HCT116 (cell line): ENCODE measurements around the gene DOCK1. TPM values are rescaled to one million over a fixed set of nuclear protein-coding genes. Genes with fewer than 3 reads are reported as not detected.

ENCODE experiments used
- ATAC-seq: fragments of 200-7000 bp; cut with Tn5 transposase; 2 replicates; pipeline ENCODE4 v1.9.1; 2020; ENCODE audit warnings: mild to moderate bottlenecking, moderate library complexity
- BruUV-seq: library from RNA; stranded (reverse); fragments of 400-500 nt; replicated peaks from 2 replicates; lab custom pipeline; 2021; lab: Mats Ljungman, UMichigan
- CTCF ChIA-PET: fragments of 300-600 bp; sonication (Branson Sonifier 250); formaldehyde crosslinking; loops from one replicate; lab custom pipeline; 2021; ENCODE audit warnings: antibody characterized with exemption; lab: Charles Lee
- POLR2A ChIA-PET: fragments of 300-600, 350-600 bp; sonication (Branson Sonifier 250); formaldehyde crosslinking; loops from one replicate; lab custom pipeline; 2021; ENCODE audit warnings: antibody characterized with exemption; lab: Charles Lee
- RAD21 ChIA-PET, 2 experiments: fragments of 300-600 bp; sonication (Branson Sonifier 250); formaldehyde crosslinking; loops; one replicate each; lab custom pipeline; 2023; ENCODE audit warnings: low total read pairs in 2 of 2; ENCODE audit not compliant: uncharacterized antibody in 2 of 2, unreplicated experiment in 2 of 2, low non-redundant PET in 1 of 2; lab: Charles Lee
- DNase-seq: peaks from one replicate; pipeline ENCODE4 v3.0.0-alpha.2; 2010; ENCODE audit warnings: low read depth, low spot score
- H2AFZ ChIP-seq: fragments of 200-600 bp; shearing (Covaris generic), sonication (generic); 2 replicates; pipeline ENCODE4 v1.6.1; 2017; ENCODE audit warnings: low read depth, mixed run types, mixed read lengths, antibody characterized with exemption, low read length; ENCODE audit not compliant: poor library complexity, severe bottlenecking
- H3K27ac ChIP-seq: 2 replicates; pipeline ENCODE4 v1.5.1; 2012; ENCODE audit warnings: low read depth, low read length
- H3K27me3 ChIP-seq: fragments of 200-600 bp; sonication (generic); 2 replicates; pipeline ENCODE4 v1.6.1; 2016; ENCODE audit warnings: mixed run types, low read length, mixed read lengths; ENCODE audit not compliant: insufficient read depth
- H3K36me3 ChIP-seq, 2 experiments: fragments of 200-500 bp in 1 of 2; fragments of 200-600 bp in 1 of 2; sonication (Bioruptor generic) in 1 of 2; sonication (generic) in 1 of 2; 2 replicates each; pipeline versions ENCODE4 v1.5.1 to v1.6.1; 2014 to 2016; ENCODE audit warnings: low read length in 2 of 2, inconsistent platforms in 1 of 2, mixed read lengths in 1 of 2, mixed run types in 1 of 2; ENCODE audit not compliant: insufficient read depth in 2 of 2, control insufficient read depth in 1 of 2
- H3K4me1 ChIP-seq, 2 experiments: fragments of 200-600 bp in 1 of 2; sonication (generic) in 1 of 2; 2 replicates each; pipeline versions ENCODE4 v1.5.1 to v1.6.1; 2012 to 2017; ENCODE audit warnings: low read length in 2 of 2, inconsistent platforms in 1 of 2, mild to moderate bottlenecking in 1 of 2, mixed read lengths in 1 of 2, mixed run types in 1 of 2, moderate library complexity in 1 of 2; ENCODE audit not compliant: insufficient read depth in 2 of 2, control insufficient read depth in 1 of 2
- H3K4me2 ChIP-seq: fragments of 200-600 bp; sonication (generic); 2 replicates; pipeline ENCODE4 v1.6.1; 2017; ENCODE audit warnings: mixed run types, low read length, mixed read lengths
- H3K4me3 ChIP-seq, 2 experiments: fragments of 200-600 bp in 1 of 2; sonication (generic) in 1 of 2; replicated peaks in 1 of 2; 2 replicates each; pipeline ENCODE4 v1.5.1; 2011 to 2016; ENCODE audit warnings: low read length in 2 of 2, control low read depth in 1 of 2, low read depth in 1 of 2, mild to moderate bottlenecking in 1 of 2, mixed read lengths in 1 of 2, mixed run types in 1 of 2
- H3K79me2 ChIP-seq: fragments of 200-600 bp; sonication (generic); 2 replicates; pipeline ENCODE4 v1.6.1; 2017; ENCODE audit warnings: mild to moderate bottlenecking, mixed run types, low read length, moderate library complexity, mixed read lengths; ENCODE audit not compliant: insufficient read depth
- H3K9ac ChIP-seq: fragments of 200-600 bp; sonication (generic); 2 replicates; pipeline ENCODE4 v1.6.1; 2016; ENCODE audit warnings: low read length, mixed read lengths
- H3K9me2 ChIP-seq: fragments of 200-600 bp; sonication (generic), shearing (Covaris generic); 2 replicates; pipeline ENCODE4 v1.6.1; 2017; ENCODE audit warnings: mixed run types, mild to moderate bottlenecking, moderate library complexity; ENCODE audit not compliant: insufficient read depth
- H3K9me3 ChIP-seq, 2 experiments: fragments of 200-500 bp in 1 of 2; fragments of 200-600 bp in 1 of 2; sonication (Bioruptor generic) in 1 of 2; sonication (generic) in 1 of 2; 2 replicates each; pipeline ENCODE4 v1.6.1; 2014 to 2017; ENCODE audit warnings: low read length in 2 of 2, mixed read lengths in 2 of 2, inconsistent platforms in 1 of 2, low read depth in 1 of 2, mild to moderate bottlenecking in 1 of 2, mixed run types in 1 of 2, moderate library complexity in 1 of 2; ENCODE audit not compliant: control insufficient read depth in 1 of 2, insufficient read depth in 1 of 2
- H4K20me1 ChIP-seq: fragments of 200-600 bp; sonication (generic), shearing (Covaris generic); 2 replicates; pipeline ENCODE4 v1.6.1; 2017; ENCODE audit warnings: mixed run types, mild to moderate bottlenecking, moderate library complexity; ENCODE audit not compliant: insufficient read depth
- ATF3 ChIP-seq: IDR thresholded peaks from 2 replicates; pipeline ENCODE4 v1.6.1; 2012
- CBX3 ChIP-seq: IDR thresholded peaks from 2 replicates; pipeline ENCODE4 v1.6.1; 2012; ENCODE audit warnings: low read depth
- CEBPB ChIP-seq: IDR thresholded peaks from 2 replicates; pipeline ENCODE4 v1.6.1; 2012; ENCODE audit warnings: low read depth
- EGR1 ChIP-seq: IDR thresholded peaks from 2 replicates; pipeline ENCODE4 v1.6.1; 2012; ENCODE audit warnings: low read depth
- ELF1 ChIP-seq: IDR thresholded peaks from 2 replicates; pipeline ENCODE4 v1.6.1; 2012; ENCODE audit warnings: low read depth, borderline replicate concordance
- EZH2phosphoT487 ChIP-seq: fragments of 200-600 bp; IDR thresholded peaks from 2 replicates; pipeline ENCODE4 v1.6.1; 2018; ENCODE audit warnings: antibody characterized with exemption, borderline replicate concordance
- FOSL1 ChIP-seq: IDR thresholded peaks from 2 replicates; pipeline ENCODE4 v1.6.1; 2012; ENCODE audit warnings: low read depth
- JUND ChIP-seq: IDR thresholded peaks from 2 replicates; pipeline ENCODE4 v1.6.1; 2012
- POLR2A ChIP-seq: IDR thresholded peaks from 2 replicates; pipeline ENCODE4 v1.7.0; 2011; ENCODE audit warnings: borderline replicate concordance; ENCODE audit not compliant: insufficient read depth, insufficient read length; ENCODE audit errors: extremely low read depth
- POLR2AphosphoS5 ChIP-seq: IDR thresholded peaks from 2 replicates; pipeline ENCODE4 v1.6.1; 2011; ENCODE audit warnings: mild to moderate bottlenecking, low read depth, low read length, moderate library complexity
- SIN3A ChIP-seq: IDR thresholded peaks from 2 replicates; pipeline ENCODE4 v1.6.1; 2012; ENCODE audit warnings: low read depth
- SP1 ChIP-seq: IDR thresholded peaks from 2 replicates; pipeline ENCODE4 v1.6.1; 2012; ENCODE audit warnings: low read depth
- SRF ChIP-seq: IDR thresholded peaks from 2 replicates; pipeline ENCODE4 v1.6.1; 2012; ENCODE audit warnings: low read depth
- TCF7L2 ChIP-seq: IDR thresholded peaks from 2 replicates; pipeline ENCODE4 v1.7.0; 2011; ENCODE audit warnings: borderline replicate concordance, inconsistent platforms; ENCODE audit not compliant: insufficient read depth, insufficient read length; ENCODE audit errors: extremely low read depth
- YY1 ChIP-seq: IDR thresholded peaks from 2 replicates; pipeline ENCODE4 v1.6.1; 2011; ENCODE audit warnings: low read length, low read depth, moderate library complexity, mild to moderate bottlenecking; ENCODE audit not compliant: insufficient replicate concordance; ENCODE audit errors: extremely low read depth
- ZFX ChIP-seq: fragments of 450-650 bp; IDR thresholded peaks from 2 replicates; pipeline ENCODE4 v1.6.1; 2017
- ZNF274 ChIP-seq: fragments of 200-500 bp; sonication (Bioruptor generic); IDR thresholded peaks from 2 replicates; pipeline ENCODE4 v1.6.1; 2014; ENCODE audit warnings: mild to moderate bottlenecking, low read depth, low read length, inconsistent platforms
- intact Hi-C: fragments of 100-400 bp; cut with micrococcal nuclease; formaldehyde crosslinking; loops from 2 replicates; pipeline ENCODE4 v1.10.0; 2022
- total RNA-seq: library from RNA; stranded (reverse); gene quantifications from one replicate; pipeline ENCODE4 v1.2.1, GENCODE V29; 2021; ENCODE audit not compliant: unreplicated experiment
- TF ChIP-seq, protein P1 (sequence below): IDR thresholded peaks from 2 replicates; pipeline ENCODE4 v1.6.1; 2011; ENCODE audit warnings: mild to moderate bottlenecking, low read length, moderate library complexity; ENCODE audit not compliant: insufficient replicate concordance; ENCODE audit errors: extremely low read depth
- TF ChIP-seq, protein P2 (sequence below): IDR thresholded peaks from 2 replicates; pipeline ENCODE4 v1.6.1; 2012; ENCODE audit warnings: low read depth
- TF ChIP-seq, protein P3 (sequence below), 3 experiments: fragments of 200-600 bp in 1 of 3; sonication (generic) in 1 of 3; IDR thresholded peaks in 2 of 3; conservative IDR thresholded peaks in 1 of 3; 2 replicates each; pipeline ENCODE4 v1.5.1; 2012 to 2017; ENCODE audit warnings: low read depth in 2 of 3, low read length in 2 of 3, antibody characterized with exemption in 1 of 3, borderline replicate concordance in 1 of 3, control low read depth in 1 of 3, mild to moderate bottlenecking in 1 of 3, mixed read lengths in 1 of 3, mixed run types in 1 of 3, moderate library complexity in 1 of 3; ENCODE audit not compliant: insufficient read depth in 1 of 3

Gene DOCK1
- total RNA-seq, 1 experiment from 2014 or later: 46.5 TPM

- ChIA-PET CTCF (no interaction called here), RAD21 (no interaction called here), POLR2A (no interaction called here)
- Histone ChIP-seq H3K9me2 (no peaks in the 10 kb centered on the region), H4K20me1 (no peaks in the 10 kb centered on the region), H2AFZ (no peak overlapping the region), H3K4me3 (no peak overlapping the region), H3K36me3 (no peaks in the 10 kb centered on the region), H3K27ac (no peak overlapping the region), H3K27me3 (no peaks in the 10 kb centered on the region), H3K9ac (no peak overlapping the region), H3K4me2 (no peak overlapping the region), H3K79me2 (no peaks in the 10 kb centered on the region), H3K4me1 (no peaks in the 10 kb centered on the region), H3K9me3 (no peaks in the 10 kb centered on the region)
- ATAC-seq (no peak), DNase-seq (no peak)
- TF ChIP-seq TCF7L2: no peak
- TF ChIP-seq, protein P1, sequence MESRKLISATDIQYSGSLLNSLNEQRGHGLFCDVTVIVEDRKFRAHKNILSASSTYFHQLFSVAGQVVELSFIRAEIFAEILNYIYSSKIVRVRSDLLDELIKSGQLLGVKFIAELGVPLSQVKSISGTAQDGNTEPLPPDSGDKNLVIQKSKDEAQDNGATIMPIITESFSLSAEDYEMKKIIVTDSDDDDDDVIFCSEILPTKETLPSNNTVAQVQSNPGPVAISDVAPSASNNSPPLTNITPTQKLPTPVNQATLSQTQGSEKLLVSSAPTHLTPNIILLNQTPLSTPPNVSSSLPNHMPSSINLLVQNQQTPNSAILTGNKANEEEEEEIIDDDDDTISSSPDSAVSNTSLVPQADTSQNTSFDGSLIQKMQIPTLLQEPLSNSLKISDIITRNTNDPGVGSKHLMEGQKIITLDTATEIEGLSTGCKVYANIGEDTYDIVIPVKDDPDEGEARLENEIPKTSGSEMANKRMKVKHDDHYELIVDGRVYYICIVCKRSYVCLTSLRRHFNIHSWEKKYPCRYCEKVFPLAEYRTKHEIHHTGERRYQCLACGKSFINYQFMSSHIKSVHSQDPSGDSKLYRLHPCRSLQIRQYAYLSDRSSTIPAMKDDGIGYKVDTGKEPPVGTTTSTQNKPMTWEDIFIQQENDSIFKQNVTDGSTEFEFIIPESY: no peak
- no peak for TF ChIP-seq YY1
- no peak for TF ChIP-seq CBX3
- TF ChIP-seq, protein P2, sequence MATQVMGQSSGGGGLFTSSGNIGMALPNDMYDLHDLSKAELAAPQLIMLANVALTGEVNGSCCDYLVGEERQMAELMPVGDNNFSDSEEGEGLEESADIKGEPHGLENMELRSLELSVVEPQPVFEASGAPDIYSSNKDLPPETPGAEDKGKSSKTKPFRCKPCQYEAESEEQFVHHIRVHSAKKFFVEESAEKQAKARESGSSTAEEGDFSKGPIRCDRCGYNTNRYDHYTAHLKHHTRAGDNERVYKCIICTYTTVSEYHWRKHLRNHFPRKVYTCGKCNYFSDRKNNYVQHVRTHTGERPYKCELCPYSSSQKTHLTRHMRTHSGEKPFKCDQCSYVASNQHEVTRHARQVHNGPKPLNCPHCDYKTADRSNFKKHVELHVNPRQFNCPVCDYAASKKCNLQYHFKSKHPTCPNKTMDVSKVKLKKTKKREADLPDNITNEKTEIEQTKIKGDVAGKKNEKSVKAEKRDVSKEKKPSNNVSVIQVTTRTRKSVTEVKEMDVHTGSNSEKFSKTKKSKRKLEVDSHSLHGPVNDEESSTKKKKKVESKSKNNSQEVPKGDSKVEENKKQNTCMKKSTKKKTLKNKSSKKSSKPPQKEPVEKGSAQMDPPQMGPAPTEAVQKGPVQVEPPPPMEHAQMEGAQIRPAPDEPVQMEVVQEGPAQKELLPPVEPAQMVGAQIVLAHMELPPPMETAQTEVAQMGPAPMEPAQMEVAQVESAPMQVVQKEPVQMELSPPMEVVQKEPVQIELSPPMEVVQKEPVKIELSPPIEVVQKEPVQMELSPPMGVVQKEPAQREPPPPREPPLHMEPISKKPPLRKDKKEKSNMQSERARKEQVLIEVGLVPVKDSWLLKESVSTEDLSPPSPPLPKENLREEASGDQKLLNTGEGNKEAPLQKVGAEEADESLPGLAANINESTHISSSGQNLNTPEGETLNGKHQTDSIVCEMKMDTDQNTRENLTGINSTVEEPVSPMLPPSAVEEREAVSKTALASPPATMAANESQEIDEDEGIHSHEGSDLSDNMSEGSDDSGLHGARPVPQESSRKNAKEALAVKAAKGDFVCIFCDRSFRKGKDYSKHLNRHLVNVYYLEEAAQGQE: no peak
- TF ChIP-seq SP1: no peak
- TF ChIP-seq POLR2A: no peak
- TF ChIP-seq FOSL1: no peak
- no peak for TF ChIP-seq SIN3A
- TF ChIP-seq ATF3: no peak
- TF ChIP-seq EGR1: no peak
- TF ChIP-seq ELF1: no peak
- no peak for TF ChIP-seq POLR2AphosphoS5
- TF ChIP-seq JUND: no peak
- no peak for TF ChIP-seq EZH2phosphoT487
- TF ChIP-seq ZFX: no peak
- no peak for TF ChIP-seq CEBPB
- TF ChIP-seq, protein P3, sequence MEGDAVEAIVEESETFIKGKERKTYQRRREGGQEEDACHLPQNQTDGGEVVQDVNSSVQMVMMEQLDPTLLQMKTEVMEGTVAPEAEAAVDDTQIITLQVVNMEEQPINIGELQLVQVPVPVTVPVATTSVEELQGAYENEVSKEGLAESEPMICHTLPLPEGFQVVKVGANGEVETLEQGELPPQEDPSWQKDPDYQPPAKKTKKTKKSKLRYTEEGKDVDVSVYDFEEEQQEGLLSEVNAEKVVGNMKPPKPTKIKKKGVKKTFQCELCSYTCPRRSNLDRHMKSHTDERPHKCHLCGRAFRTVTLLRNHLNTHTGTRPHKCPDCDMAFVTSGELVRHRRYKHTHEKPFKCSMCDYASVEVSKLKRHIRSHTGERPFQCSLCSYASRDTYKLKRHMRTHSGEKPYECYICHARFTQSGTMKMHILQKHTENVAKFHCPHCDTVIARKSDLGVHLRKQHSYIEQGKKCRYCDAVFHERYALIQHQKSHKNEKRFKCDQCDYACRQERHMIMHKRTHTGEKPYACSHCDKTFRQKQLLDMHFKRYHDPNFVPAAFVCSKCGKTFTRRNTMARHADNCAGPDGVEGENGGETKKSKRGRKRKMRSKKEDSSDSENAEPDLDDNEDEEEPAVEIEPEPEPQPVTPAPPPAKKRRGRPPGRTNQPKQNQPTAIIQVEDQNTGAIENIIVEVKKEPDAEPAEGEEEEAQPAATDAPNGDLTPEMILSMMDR (IDR thresholded peaks at IDR 0.05 in 2 of 3, conservative IDR thresholded peaks at IDR 0.05 in 1 of 3; ENCODE audit: borderline replicate concordance in 1 of 3, insufficient read depth in 1 of 3, low read depth in 2 of 3, low read length in 2 of 3): no peak
- TF ChIP-seq ZNF274: no peak
- no peak for TF ChIP-seq SRF
- BruUV-seq: no TSS peak
- intact Hi-C loops: no loop called here
These were observed 511.8 kb downstream of the DOCK1 start for GRCh38 chr10:127417031-127417430.
